HG02884 (cell line): ENCODE data around the gene XXYLT1.

Experiments
- ATAC-seq: cut with Tn5 transposase; IDR thresholded peaks from one replicate; pipeline ENCODE4 v1.9.1; 2021; ENCODE audit warnings: mild to moderate bottlenecking, moderate library complexity; ENCODE audit not compliant: unreplicated experiment

Gene XXYLT1

GRCh38 chr3:195071011-195071728 is 199.8 kb downstream of the XXYLT1 start:
- ATAC-seq: no peak

- no peak for ATAC-seq
These were observed 200.6 kb downstream of the XXYLT1 start for GRCh38 chr3:195070336-195070735.

GRCh38 chr3:195069501-195070251 is 201.3 kb downstream of the XXYLT1 start:
- no peak for ATAC-seq

GRCh38 chr3:195068084-195069080 is 202.6 kb downstream of the XXYLT1 start:
- ATAC-seq: no peak

- no peak for ATAC-seq
These were observed 204.5 kb downstream of the XXYLT1 start for GRCh38 chr3:195066441-195066841.

- no peak for ATAC-seq
These were observed 205.1 kb downstream of the XXYLT1 start for GRCh38 chr3:195065864-195066185.

- no peak for ATAC-seq
These were observed 205.7 kb downstream of the XXYLT1 start for GRCh38 chr3:195065142-195065863.

- no peak for ATAC-seq
These were observed 206.5 kb downstream of the XXYLT1 start for GRCh38 chr3:195064300-195064931.

GRCh38 chr3:195063581-195064193 is 207.3 kb downstream of the XXYLT1 start:
- no peak for ATAC-seq

GRCh38 chr3:195062866-195063540 is 208.0 kb downstream of the XXYLT1 start:
- ATAC-seq: no peak

- no peak for ATAC-seq
These were observed 209.0 kb downstream of the XXYLT1 start for GRCh38 chr3:195061756-195062655.

- ATAC-seq: no peak
These were observed 210.2 kb downstream of the XXYLT1 start for GRCh38 chr3:195060531-195061291.

GRCh38 chr3:195060217-195060481 is 210.8 kb downstream of the XXYLT1 start:
- no peak for ATAC-seq

- ATAC-seq: no peak
These were observed 211.3 kb downstream of the XXYLT1 start for GRCh38 chr3:195059471-195060216.

- no peak for ATAC-seq
These were observed 212.0 kb downstream of the XXYLT1 start for GRCh38 chr3:195059006-195059350.

GRCh38 chr3:195058336-195059005 is 212.5 kb downstream of the XXYLT1 start:
- ATAC-seq: no peak

- ATAC-seq: no peak
These were observed 213.2 kb downstream of the XXYLT1 start for GRCh38 chr3:195057716-195058115.
